Measurements from ENCODE around the gene BMAL1. TPM values are rescaled to one million over a fixed set of nuclear protein-coding genes. Genes with fewer than 3 reads are reported as not detected.

The BMAL1 gene
- total and polyA plus RNA-seq, 7 donors, result 7.4 to 35.4 (median 28.2) TPM

GRCh38 chr11:13286279-13286821 lies 8.8 kb downstream of the BMAL1 start:
- no peak for TF ChIP-seq CTCF (IDR thresholded peaks at IDR 0.05)
- no peak overlapping the region for H3K4me3 ChIP-seq
- ATAC-seq (no peak), DNase-seq (no peak)
- peak overlapping the region; percentile 66 for H3K27ac ChIP-seq
- no peaks in the 10 kb centered on the region for H3K27me3 ChIP-seq (ENCODE audit: insufficient read depth in 3 of 3, low read length in 2 of 3)
- intact Hi-C loops (cut with DNase I), result no loop called here
- WGBS, 3 donors, result 28 to 70% (median 35%) methylated on average over 2 of the region's 2 CpGs
- H3K36me3 ChIP-seq (ENCODE audit: insufficient read depth in 1 of 2, low read depth in 1 of 2), result no peaks in the 10 kb centered on the region
- H3K9me3 ChIP-seq, result no peaks in the 10 kb centered on the region
- H3K4me1 ChIP-seq, result peaks cover 74% of the 10 kb centered on the region

- no peaks in the 10 kb centered on the region for H3K9me3 ChIP-seq
- no peaks in the 10 kb centered on the region for H3K27me3 ChIP-seq (ENCODE audit: insufficient read depth in 3 of 3, low read length in 2 of 3)
- DNase-seq (no peak), ATAC-seq (peak; percentile 84 to 93 (median 87))
- H3K36me3 ChIP-seq (ENCODE audit: insufficient read depth in 1 of 2, low read depth in 1 of 2), result no peaks in the 10 kb centered on the region
- TF ChIP-seq CTCF (IDR thresholded peaks at IDR 0.05), result no peak
- H3K27ac ChIP-seq, result peak overlapping the region; percentile 66
- H3K4me3 ChIP-seq, result no peak overlapping the region
- 34 to 67% (median 43%) methylated on average over 3 of the region's 3 CpGs for whole genome bisulfite sequencing, 3 donors
- H3K4me1 ChIP-seq, result peaks cover 71% of the 10 kb centered on the region
- intact Hi-C loops (cut with DNase I), result no loop called here
These were observed 9.4 kb downstream of the BMAL1 start for GRCh38 chr11:13287036-13287435.

- intact Hi-C loops (cut with DNase I), result no loop called here
- Histone ChIP-seq H3K36me3 (ENCODE audit: insufficient read depth in 1 of 2, low read depth in 1 of 2) (no peaks in the 10 kb centered on the region), H3K4me3 (peak overlapping the region; percentile 4), H3K27ac (peak overlapping the region; percentile 66), H3K4me1 (peaks cover 68% of the 10 kb centered on the region), H3K27me3 (ENCODE audit: insufficient read depth in 3 of 3, low read length in 2 of 3) (no peaks in the 10 kb centered on the region), H3K9me3 (no peaks in the 10 kb centered on the region)
- no peak for TF ChIP-seq CTCF (IDR thresholded peaks at IDR 0.05)
- 70 to 80% (median 73%) methylated on average over 1 of the region's 1 CpG for WGBS, 3 donors
- ATAC-seq (no peak), DNase-seq (no peak)
These were observed 10.1 kb downstream of the BMAL1 start for GRCh38 chr11:13287681-13288080.

- Histone ChIP-seq H3K27me3 (ENCODE audit: insufficient read depth in 3 of 3, low read length in 2 of 3) (no peaks in the 10 kb centered on the region), H3K36me3 (ENCODE audit: insufficient read depth in 1 of 2, low read depth in 1 of 2) (no peaks in the 10 kb centered on the region), H3K4me3 (no peak overlapping the region), H3K27ac (peak overlapping the region; percentile 66), H3K9me3 (no peaks in the 10 kb centered on the region), H3K4me1 (peaks cover 69% of the 10 kb centered on the region)
- no peak for DNase-seq
- ATAC-seq, result no peak
- WGBS, 3 donors, result 89 to 97% (median 93%) methylated on average over 3 of the region's 3 CpGs
- no peak for TF ChIP-seq CTCF (IDR thresholded peaks at IDR 0.05)
- intact Hi-C loops (cut with DNase I), result no loop called here
These were observed 10.9 kb downstream of the BMAL1 start for GRCh38 chr11:13288375-13289029.
